GM21529 (cell line): ENCODE measurements around the gene CENPT.
A peak's percentile ranks its signal among the peaks of the same experiment; 100 is the strongest.

Source experiments
- ATAC-seq: cut with Tn5 transposase; IDR thresholded peaks from one replicate; pipeline ENCODE4 v1.9.1; 2021; ENCODE audit not compliant: unreplicated experiment

CENPT gene

GRCh38 chr16:67811899-67812298 lies 35.6 kb downstream of the CENPT start:
- no peak for ATAC-seq

- ATAC-seq: no peak
Observed at GRCh38 chr16:67807148-67807682, 40.3 kb downstream of the CENPT start.

- ATAC-seq: peak; percentile 95
Observed at GRCh38 chr16:67806428-67807147, 40.9 kb downstream of the CENPT start, which contains the start of the genes RANBP10 and TSNAXIP1. Gene RANBP10, minus strand, starts transcription at chr16:67806560. Its CDS starts 24 bp downstream, at chr16:67806536. Gene TSNAXIP1, plus strand, starts transcription at chr16:67806889. Its CDS starts 261 bp downstream, at chr16:67807150.

GRCh38 chr16:67805718-67806427 lies 41.6 kb downstream of the CENPT start:
- ATAC-seq: no peak

- ATAC-seq: no peak
Observed at GRCh38 chr16:67804853-67805542, 42.5 kb downstream of the CENPT start.

GRCh38 chr16:67803894-67804293 lies 43.6 kb downstream of the CENPT start:
- no peak for ATAC-seq

- no peak for ATAC-seq
Observed at GRCh38 chr16:67801883-67802282, 45.6 kb downstream of the CENPT start.

GRCh38 chr16:67801241-67801640 lies 46.3 kb downstream of the CENPT start:
- no peak for ATAC-seq

- no peak for ATAC-seq
Observed at GRCh38 chr16:67800338-67800926, 47.1 kb downstream of the CENPT start.

GRCh38 chr16:67796099-67796718 lies 51.3 kb downstream of the CENPT start:
- no peak for ATAC-seq

GRCh38 chr16:67790071-67790470 lies 57.4 kb downstream of the CENPT start:
- no peak for ATAC-seq

- no peak for ATAC-seq
Observed at GRCh38 chr16:67786491-67786890, 61.0 kb downstream of the CENPT start.

GRCh38 chr16:67783353-67783725 lies 64.2 kb downstream of the CENPT start:
- no peak for ATAC-seq

GRCh38 chr16:67782567-67783352 lies 64.7 kb downstream of the CENPT start:
- ATAC-seq: no peak

GRCh38 chr16:67781565-67781921 lies 66.0 kb downstream of the CENPT start:
- no peak for ATAC-seq

- ATAC-seq: no peak
Observed at GRCh38 chr16:67780847-67781564, 66.5 kb downstream of the CENPT start.

GRCh38 chr16:67779256-67780014 lies 68.1 kb downstream of the CENPT start:
- ATAC-seq: no peak
